Measurements from ENCODE around the gene UNC119B.

UNC119B gene

GRCh38 chr12:120767071-120768024 lies 57.1 kb downstream of the UNC119B start:
- DNase-seq (ENCODE audit: low spot score), result no peak

DNA sequence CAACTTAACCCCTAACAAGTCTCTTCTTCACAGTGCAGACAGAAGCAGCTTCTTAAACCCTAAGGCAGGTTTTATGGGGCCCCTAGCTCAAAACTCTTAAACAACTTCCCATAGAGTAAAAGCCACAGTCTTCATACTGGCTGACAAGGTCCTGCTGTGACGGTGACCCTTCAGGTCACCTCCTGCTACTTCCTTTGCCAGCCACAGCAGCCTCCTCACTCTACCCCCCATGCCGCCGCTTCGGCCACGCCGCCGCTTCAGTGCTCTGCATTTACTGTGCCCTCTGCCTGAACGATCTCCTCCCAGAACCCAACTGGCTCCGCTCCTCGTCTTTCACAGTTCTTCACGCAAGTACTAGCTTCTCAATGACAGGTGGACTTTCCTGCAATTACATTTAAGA lies 60.8 kb downstream of the UNC119B start:
- DNase-seq (ENCODE audit: low spot score), result no peak
